Sigmoid colon (tissue), 7 donors: Measurements from ENCODE around the gene SINHCAF. TPM values are rescaled to one million over a fixed set of nuclear protein-coding genes. Genes with fewer than 3 reads are reported as not detected.

Experiments used
- DNase-seq: peaks from one replicate; pipeline ENCODE4 v3.0.0-alpha.2; 2019
- H3K27ac ChIP-seq, 4 donors: fragments of 200-600 bp; sonication (generic); one replicate each; pipeline ENCODE4 v1.5.1; 2016 to 2019; ENCODE audit warnings: mild to moderate bottlenecking in 1 of 4
- H3K27me3 ChIP-seq, 3 donors: fragments of 200-600 bp; sonication (generic); one replicate each; pipeline ENCODE4 v1.5.1; 2019; ENCODE audit warnings: mild to moderate bottlenecking in 1 of 3
- H3K36me3 ChIP-seq, 4 donors: fragments of 200-600 bp; sonication (generic); one replicate each; pipeline ENCODE4 v1.5.1; 2016 to 2019
- H3K4me1 ChIP-seq, 4 donors: fragments of 200-600 bp; sonication (generic); one replicate each; pipeline ENCODE4 v1.5.1; 2017 to 2019
- H3K4me3 ChIP-seq, 4 donors: fragments of 200-600 bp; sonication (generic); one replicate each; pipeline ENCODE4 v1.5.1; 2017 to 2019; ENCODE audit warnings: mild to moderate bottlenecking in 2 of 4, moderate library complexity in 1 of 4
- H3K9me3 ChIP-seq, 4 donors: fragments of 200-600 bp in 3 of 4; sonication (generic) in 3 of 4; one replicate each; pipeline versions ENCODE4 v1.5.1 to v1.6.1; 2013 to 2019
- CTCF ChIP-seq, 4 experiments: fragments of 450-650 bp in 3 of 4; fragments of 200-600 bp in 1 of 4; IDR thresholded peaks; one replicate each; pipeline ENCODE4 v1.5.1; 2016 to 2019; ENCODE audit warnings: antibody characterized with exemption in 4 of 4, mild to moderate bottlenecking in 3 of 4, moderate library complexity in 2 of 4
- EP300 ChIP-seq, 4 donors: sonication (generic); formaldehyde crosslinking; IDR thresholded peaks; one replicate each; pipeline ENCODE4 v1.6.1; 2017; ENCODE audit warnings: antibody characterized with exemption in 4 of 4
- POLR2A ChIP-seq, 2 donors: fragments of 450-650 bp; IDR thresholded peaks; one replicate each; pipeline ENCODE4 v1.6.1; 2016; ENCODE audit warnings: antibody characterized with exemption in 2 of 2, mild to moderate bottlenecking in 2 of 2, moderate library complexity in 2 of 2
- POLR2AphosphoS5 ChIP-seq, 4 donors: sonication (generic); formaldehyde crosslinking; IDR thresholded peaks; one replicate each; pipeline ENCODE4 v1.6.1; 2017; ENCODE audit warnings: antibody characterized with exemption in 4 of 4
- WGBS, 2 donors: extraction: QIAGEN DNeasy Blood & Tissue Kit; methylation state at CpG; one replicate each; pipeline ENCODE4 v1.1.7; 2013; 5-methylcytosine and 5-hydroxymethylcytosine counted together
- intact Hi-C: fragments of 100-400 bp; cut with DNase I; formaldehyde crosslinking; loops from one replicate; pipeline ENCODE4 v1.15.1; 2023
- polyA plus RNA-seq, 3 donors: library from polyadenylated mRNA; stranded (reverse); fragments of 200-250 nt; gene quantifications; one replicate each; pipeline ENCODE4 v1.2.3, GENCODE V29; 2013
- total RNA-seq, 4 donors: library from RNA; depleted of rRNA; stranded (reverse); fragments of >200 nt; gene quantifications; one replicate each; pipeline ENCODE4 v1.1.0, GENCODE V29; 2016
- donor health status: healthy with polysubstance abuse.
- donor health status: Bipolar disorder and iron deficiency.
- donor health status: healthy.

Gene SINHCAF
- total and polyA plus RNA-seq, 7 donors, result 31.1 to 68.4 (median 51.7) TPM

- no peak for DNase-seq
- peak overlapping the region in 3 of 4 donors; percentile 45 to 55 (median 54) for H3K27ac ChIP-seq
- H3K36me3 ChIP-seq, result peaks cover 4 to 31% (median 12%) of the 10 kb centered on the region in 4 donors
- intact Hi-C loops, result no loop called here
- no peaks in the 10 kb centered on the region for H3K27me3 ChIP-seq
- H3K9me3 ChIP-seq, result no peaks in the 10 kb centered on the region
- H3K4me1 ChIP-seq, result peaks cover 0 to 26% (median 22%) of the 10 kb centered on the region in 4 donors
- TF ChIP-seq POLR2AphosphoS5 (IDR thresholded peaks at IDR 0.05) (peak; percentile 36 to 82 (median 67)), EP300 (IDR thresholded peaks at IDR 0.05) (peak; percentile 36 to 83 (median 69)), POLR2A (IDR thresholded peaks at IDR 0.05) (no peak), CTCF (IDR thresholded peaks at IDR 0.05) (no peak)
- H3K4me3 ChIP-seq, result no peak overlapping the region
Observed at GRCh38 chr12:31280183-31280582, 45.8 kb downstream of the SINHCAF start.

- WGBS, 2 donors, result 95 to 96% methylated on average over 8 of the region's 8 CpGs
- intact Hi-C loops, result loop anchor here (5.0 to 10.0 kb wide), 3 partner anchors 43 to 355 kb away; no protein-coding TSS in a partner anchor
- Histone ChIP-seq H3K4me1 (peaks cover 0 to 26% (median 22%) of the 10 kb centered on the region in 4 donors), H3K27ac (peak overlapping the region in 3 of 4 donors; percentile 45 to 55 (median 54)), H3K9me3 (no peaks in the 10 kb centered on the region), H3K4me3 (no peak overlapping the region), H3K27me3 (no peaks in the 10 kb centered on the region), H3K36me3 (peaks cover 0 to 24% (median 5%) of the 10 kb centered on the region in 4 donors)
- TF ChIP-seq CTCF (IDR thresholded peaks at IDR 0.05) (no peak), POLR2A (IDR thresholded peaks at IDR 0.05) (no peak), POLR2AphosphoS5 (IDR thresholded peaks at IDR 0.05) (no peak), EP300 (IDR thresholded peaks at IDR 0.05) (no peak)
- DNase-seq, result peak; percentile 66
Observed at GRCh38 chr12:31279390-31279924, 46.5 kb downstream of the SINHCAF start.

DNA sequence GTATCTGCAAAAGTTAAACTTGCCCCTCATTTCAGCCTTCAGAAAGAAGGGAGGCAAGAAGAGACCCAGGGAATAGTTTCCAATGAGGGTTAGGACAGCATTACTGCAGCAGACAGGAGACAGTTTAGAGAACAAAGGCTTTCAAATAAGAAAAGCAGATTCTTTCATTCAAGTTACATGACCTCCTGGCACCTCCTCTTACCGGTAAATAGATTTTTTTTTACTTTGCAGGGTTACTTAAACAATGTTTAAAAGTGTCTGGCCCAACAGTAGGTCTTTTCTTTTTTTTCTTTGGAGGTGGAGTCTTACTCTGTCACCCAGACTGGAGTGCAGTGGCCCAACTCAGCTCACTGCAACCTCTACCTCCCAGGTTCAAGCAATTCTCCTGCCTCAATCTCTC, 47.1 kb downstream of the SINHCAF start:
- peaks cover 0 to 17% (median 3%) of the 10 kb centered on the region in 4 donors for H3K36me3 ChIP-seq
- intact Hi-C loops, result loop anchor here (5.0 to 10.0 kb wide), 3 partner anchors 43 to 356 kb away; no protein-coding TSS in a partner anchor
- WGBS, 2 donors, result 75 to 91% methylated on average over 1 of the region's 1 CpG

GRCh38 chr12:31278424-31278823, 47.5 kb downstream of the SINHCAF start:
- Histone ChIP-seq H3K9me3 (no peaks in the 10 kb centered on the region), H3K27me3 (no peaks in the 10 kb centered on the region), H3K36me3 (peaks cover 0 to 13% (median 1%) of the 10 kb centered on the region in 4 donors), H3K27ac (peak overlapping the region in 1 of 4 donors; percentile 54), H3K4me1 (peaks cover 0 to 26% (median 22%) of the 10 kb centered on the region in 4 donors), H3K4me3 (no peak overlapping the region)
- intact Hi-C loops, result loop anchor here (5.0 to 10.0 kb wide), 3 partner anchors 44 to 356 kb away; no protein-coding TSS in a partner anchor
- 92 to 93% methylated on average over 4 of the region's 4 CpGs for WGBS, 2 donors
- no peak for DNase-seq
- TF ChIP-seq POLR2AphosphoS5 (IDR thresholded peaks at IDR 0.05), result no peak

More for the DNA sequence above, 47.1 kb downstream of the SINHCAF start:
- Histone ChIP-seq H3K27ac (peak overlapping the region in 2 of 4 donors; percentile 54 to 55), H3K4me1 (peaks cover 0 to 26% (median 22%) of the 10 kb centered on the region in 4 donors), H3K9me3 (no peaks in the 10 kb centered on the region), H3K27me3 (no peaks in the 10 kb centered on the region), H3K4me3 (no peak overlapping the region)
- DNase-seq, result no peak
- TF ChIP-seq EP300 (IDR thresholded peaks at IDR 0.05), result no peak
- TF ChIP-seq POLR2AphosphoS5 (IDR thresholded peaks at IDR 0.05), result no peak
- TF ChIP-seq POLR2A (IDR thresholded peaks at IDR 0.05), result no peak
- no peak for TF ChIP-seq CTCF (IDR thresholded peaks at IDR 0.05)

- H3K27me3 ChIP-seq, result no peaks in the 10 kb centered on the region
- H3K36me3 ChIP-seq, result no peaks in the 10 kb centered on the region
- DNase-seq, result no peak
- TF ChIP-seq CTCF (IDR thresholded peaks at IDR 0.05), result no peak
- no peak for TF ChIP-seq EP300 (IDR thresholded peaks at IDR 0.05)
- TF ChIP-seq POLR2A (IDR thresholded peaks at IDR 0.05), result no peak
- TF ChIP-seq POLR2AphosphoS5 (IDR thresholded peaks at IDR 0.05), result no peak
- no peak overlapping the region for H3K27ac ChIP-seq
- WGBS, 2 donors, result 95% methylated on average over 2 of the region's 2 CpGs
- intact Hi-C loops, result loop anchor here (5.0 to 10.0 kb wide), 3 partner anchors 45 to 358 kb away; no protein-coding TSS in a partner anchor
- H3K9me3 ChIP-seq, result no peaks in the 10 kb centered on the region
- H3K4me1 ChIP-seq, result peaks cover 0 to 25% (median 20%) of the 10 kb centered on the region in 4 donors
- H3K4me3 ChIP-seq, result no peak overlapping the region
Observed at GRCh38 chr12:31277081-31277480, 48.9 kb downstream of the SINHCAF start.
